ENCODE measurements around the gene EPB41L2.
"Not testable (repeated sequence)": the region's sequence is repeated elsewhere in the genome, so short reads cannot be mapped to it uniquely, and the experiment has no call there.

Gene EPB41L2

DNA sequence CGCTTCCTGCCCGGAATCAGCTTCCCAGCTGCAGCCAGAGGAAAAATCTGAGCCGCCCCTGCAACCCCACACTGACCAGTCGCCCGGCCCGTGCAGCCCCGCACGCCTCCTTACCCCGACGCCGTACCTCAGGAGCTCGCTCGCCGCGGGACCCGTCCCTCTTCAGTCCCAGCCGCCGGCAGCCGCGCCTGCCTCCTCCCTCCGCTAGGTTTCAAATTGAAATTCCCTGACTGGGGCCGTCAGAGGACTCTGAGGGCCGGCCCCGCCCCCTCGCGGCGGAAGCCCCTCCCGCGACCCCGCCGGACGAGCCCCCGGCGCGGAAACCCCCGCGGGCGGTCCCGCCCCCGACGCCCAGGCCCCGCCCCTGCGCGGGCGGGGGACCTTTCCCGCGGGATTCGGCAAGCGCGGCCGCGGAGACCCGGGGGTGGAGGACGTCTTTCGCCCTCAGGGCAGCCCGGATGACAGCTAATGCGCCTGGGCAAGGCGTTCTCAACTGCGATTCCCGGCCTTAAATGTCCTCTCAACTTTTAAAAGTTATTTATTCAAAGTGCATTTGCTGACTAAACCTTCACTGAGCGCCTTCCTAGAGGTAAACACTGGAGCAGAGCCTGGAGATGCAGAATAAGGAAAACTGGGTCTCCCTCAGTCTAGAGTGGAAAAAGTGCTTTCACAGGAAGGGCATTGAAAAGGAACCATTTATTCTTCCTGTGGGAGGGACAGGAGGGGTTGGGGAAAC lies at the start of gene EPB41L2:
Gene EPB41L2, minus strand, starts transcription at position 218 of the 736 bp plus-strand sequence. CDS start 106,760 bp downstream, outside the sequence.
- peak; percentile 86 for DNase-seq

DNA sequence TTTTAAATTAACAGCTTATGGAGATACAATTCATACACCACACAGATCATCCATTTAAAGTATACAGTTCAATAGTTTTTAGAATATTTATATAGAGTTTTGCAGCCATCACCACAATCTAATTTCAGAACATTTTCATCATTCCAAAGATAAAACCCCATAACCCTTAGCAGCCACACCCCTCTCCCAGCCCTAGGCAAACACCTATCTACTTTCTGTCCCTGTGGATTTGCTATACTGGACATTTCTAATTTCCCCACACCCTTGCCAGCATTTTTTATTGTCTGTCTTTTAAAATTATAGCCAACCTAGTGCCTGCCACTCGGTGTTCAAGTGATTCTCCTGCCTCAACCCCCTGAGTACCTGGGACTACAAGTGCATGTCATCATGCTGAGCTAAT lies 49.2 kb upstream of the EPB41L2 start:
- no peak for DNase-seq

DNA sequence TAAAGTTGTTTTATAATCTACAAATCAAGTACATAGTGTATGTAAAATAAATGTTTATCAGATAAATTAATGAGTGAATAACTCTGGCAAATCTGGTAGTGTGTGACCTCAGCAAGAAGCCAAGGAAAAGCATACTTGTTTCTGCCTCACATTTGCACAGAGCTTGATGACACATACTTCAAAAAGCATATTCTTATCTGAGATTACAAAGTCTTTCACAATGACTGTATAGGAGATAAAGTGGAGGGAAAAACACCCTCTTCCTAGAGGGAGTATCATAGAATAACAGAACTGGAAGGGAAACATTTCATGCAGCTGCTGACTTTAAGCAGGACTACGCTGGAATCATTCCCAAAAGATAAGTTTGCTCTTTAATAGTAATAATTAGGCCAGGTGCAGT lies 44.1 kb upstream of the EPB41L2 start:
- DNase-seq: no peak

DNA sequence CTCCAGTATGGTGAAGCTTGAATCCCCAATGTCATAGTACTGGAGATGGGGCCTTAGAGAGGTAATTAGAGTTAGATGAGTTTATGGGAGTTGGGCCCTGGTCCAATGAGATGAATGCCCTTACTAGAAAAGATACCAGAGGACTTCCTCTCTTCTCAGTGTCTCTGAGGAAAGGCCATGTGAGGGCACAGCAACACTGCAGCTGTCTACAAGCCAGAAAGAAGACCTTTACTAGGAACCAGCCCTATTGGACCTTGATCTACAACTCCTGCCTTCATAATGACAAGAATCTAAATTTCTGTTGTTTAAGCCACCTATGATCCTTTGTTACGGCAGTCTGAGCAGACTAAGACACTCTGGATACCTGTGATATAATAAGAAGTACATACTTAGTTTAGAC lies 40.9 kb upstream of the EPB41L2 start:
- DNase-seq: no peak

DNA sequence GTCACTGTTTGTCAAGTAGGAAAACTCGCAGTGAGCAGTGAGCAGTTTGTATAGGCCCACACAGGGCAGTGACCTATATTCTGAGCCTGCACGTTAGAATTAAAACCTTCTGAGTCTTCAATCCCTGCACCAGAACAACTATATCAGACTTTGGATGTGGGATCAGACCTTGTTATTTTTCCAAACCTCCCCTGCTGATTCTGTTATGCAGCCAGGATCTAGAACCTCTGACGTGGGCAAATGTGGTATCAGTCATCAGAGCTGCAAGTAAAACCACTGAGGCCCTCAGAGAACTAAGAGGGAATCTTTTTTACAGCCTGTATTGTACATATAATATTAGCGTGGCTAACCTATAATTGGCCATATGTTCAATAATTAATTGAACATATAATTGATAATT lies 40.3 kb upstream of the EPB41L2 start:
- DNase-seq: no peak

DNA sequence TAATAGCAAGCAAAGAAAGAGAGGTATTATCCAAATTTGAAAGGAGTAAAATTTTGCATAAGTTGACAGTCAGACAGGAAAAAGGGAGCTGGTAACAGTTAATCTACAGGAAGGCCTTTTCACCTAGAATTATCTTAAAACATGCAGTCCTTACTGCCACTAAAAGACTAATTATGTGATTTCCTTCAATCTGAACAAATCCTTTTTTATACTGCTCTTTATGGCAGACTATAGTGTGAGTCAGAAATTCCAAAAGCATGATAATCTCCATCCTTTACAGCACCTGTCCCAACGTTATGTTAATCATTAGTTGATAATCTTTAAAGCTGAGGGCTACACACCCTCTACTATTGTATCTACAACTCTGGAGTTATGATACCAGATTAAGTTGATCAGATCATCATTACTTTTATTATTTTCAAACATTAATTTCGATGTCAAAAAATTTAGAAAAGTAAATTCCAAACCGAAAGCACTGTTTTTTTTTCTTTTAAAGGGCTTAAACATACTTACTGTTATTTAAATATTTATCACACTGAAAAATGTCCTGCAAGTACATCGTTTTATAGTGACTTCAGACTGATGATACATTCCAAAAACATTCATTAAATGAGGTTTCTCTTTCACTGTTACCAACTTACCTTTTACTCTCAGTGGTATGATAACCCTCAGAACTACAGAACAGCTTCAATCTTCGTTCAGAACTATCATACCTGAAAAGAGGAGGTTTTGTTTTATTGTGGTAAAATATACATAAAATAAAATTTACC lies 39.1 kb upstream of the EPB41L2 start:
- DNase-seq: no peak

DNA sequence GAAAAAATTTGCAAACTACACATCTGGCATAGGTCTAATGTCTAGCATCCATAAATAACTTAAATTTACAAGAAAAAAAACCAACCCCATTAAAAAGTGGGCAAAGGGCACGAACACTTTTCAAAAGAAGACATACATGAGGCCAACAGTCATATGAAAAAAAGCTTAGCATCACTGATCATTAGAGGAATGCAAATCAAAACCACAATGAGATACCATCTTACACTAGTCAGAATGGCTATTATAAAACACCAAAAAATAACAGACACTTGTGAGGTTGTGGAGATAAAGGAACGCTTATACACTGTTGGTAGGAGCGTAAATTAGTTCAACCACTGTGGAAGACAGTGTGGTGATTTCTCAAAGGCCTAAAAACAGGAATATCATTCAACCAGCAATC lies 33.7 kb upstream of the EPB41L2 start:
- no peak for DNase-seq

DNA sequence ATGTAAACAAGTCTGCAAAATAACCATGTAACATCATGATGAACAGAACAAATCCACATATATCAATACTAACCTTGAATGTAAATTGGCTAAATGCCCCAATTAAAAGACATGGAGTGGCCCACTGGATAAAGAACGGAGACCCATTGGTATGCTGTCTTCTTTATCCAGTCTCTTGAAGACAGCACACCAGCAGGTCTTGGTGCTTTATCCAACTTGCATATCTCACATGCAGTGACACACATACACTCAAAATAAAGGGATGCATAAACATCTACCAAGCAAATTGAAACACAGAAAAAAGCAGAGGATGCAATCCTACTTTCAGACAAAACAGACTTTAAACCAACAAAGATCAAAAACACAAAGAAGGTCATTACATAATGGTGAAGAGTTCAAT lies 30.3 kb upstream of the EPB41L2 start:
- DNase-seq: no peak

DNA sequence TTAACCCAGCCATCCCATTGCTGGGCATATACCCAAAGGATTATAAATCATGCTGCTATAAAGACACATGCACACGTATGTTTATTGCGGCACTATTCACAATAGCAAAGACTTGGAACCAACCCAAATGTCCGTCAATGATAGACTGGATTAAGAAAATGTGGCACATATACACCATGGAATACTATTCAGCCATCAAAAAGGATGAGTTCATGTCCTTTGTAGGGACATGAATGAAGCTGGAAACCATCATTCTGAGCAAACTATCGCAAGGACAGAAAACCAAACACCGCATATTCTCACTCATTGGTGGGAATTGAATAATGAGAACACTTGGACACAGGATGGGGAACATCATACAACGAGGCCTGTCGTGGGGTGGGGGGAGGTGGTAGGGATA lies 28.9 kb upstream of the EPB41L2 start:
- not testable (repeated sequence) for DNase-seq

DNA sequence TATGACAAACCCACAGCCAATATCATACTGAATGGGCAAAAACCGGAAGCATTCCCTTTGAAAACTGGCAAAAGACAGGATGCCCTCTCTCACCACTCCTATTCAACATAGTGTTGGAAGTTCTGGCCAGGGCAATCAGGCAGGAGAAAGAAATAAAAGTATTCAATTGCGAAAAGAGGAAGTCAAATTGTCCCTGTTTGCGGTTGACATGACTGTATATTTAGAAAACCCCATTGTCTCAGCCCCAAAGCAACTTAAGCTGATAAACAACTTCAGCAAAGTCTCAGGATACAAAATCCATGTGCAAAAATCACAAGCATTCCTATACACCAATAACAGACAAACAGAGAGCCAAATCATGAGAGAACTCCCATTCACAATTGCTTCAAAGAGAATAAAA lies 27.3 kb upstream of the EPB41L2 start:
- not testable (repeated sequence) for DNase-seq

DNA sequence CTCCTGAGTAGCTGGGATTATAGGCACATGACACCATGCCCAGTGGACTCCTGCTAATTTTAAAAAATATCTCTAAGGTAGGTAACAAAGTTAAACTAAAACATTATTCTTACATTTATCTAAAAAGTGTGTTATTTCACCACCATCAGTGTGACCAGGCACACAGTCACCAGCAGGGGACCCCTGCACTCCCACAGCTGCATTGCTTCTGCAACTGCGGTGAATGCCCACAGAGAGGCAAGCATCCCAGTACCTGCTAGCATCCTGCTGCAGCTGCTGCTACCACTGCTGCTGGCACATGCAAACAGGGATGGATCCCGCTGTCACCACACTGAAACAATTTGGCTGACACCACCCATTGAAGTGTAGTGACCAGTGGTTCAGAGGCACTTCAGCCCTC lies 21.9 kb upstream of the EPB41L2 start:
- no peak for DNase-seq

DNA sequence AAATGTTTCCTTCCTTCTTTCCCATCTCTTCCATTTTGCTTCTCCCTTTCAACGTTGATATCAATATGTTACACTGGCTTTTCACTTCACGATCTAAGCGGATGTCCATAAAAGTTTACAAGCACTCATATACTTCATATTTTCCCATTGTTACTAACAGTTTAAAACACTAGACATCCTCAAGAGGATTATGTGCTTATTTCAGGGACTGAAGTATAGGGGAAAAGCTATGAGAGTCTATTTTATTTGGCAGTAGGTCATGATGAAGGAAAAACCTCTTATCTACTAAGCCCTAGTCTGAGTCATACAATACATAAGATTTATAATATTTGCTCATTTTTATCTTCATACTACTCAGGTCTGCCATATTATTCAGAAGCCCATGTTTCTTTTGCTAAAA lies 20.6 kb upstream of the EPB41L2 start:
- DNase-seq: no peak

DNA sequence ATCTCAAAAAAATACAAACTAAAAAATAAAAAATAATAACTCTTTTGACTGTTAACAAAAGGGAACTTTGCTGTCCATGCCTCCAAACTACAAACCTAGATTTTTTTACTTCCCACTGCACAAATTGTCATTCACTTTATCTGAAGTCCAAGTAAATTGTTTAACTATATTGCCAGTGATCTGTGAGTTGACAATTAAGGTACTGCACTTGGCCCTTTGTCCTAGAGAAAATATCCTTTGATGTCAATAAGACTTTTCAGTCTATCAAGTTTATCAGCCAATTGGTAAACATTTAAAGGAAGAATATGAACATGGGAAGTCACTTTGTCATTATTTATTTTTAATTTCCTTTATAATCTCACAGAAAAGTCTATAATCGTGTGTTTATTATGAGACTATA lies 19.3 kb upstream of the EPB41L2 start:
- DNase-seq: no peak

DNA sequence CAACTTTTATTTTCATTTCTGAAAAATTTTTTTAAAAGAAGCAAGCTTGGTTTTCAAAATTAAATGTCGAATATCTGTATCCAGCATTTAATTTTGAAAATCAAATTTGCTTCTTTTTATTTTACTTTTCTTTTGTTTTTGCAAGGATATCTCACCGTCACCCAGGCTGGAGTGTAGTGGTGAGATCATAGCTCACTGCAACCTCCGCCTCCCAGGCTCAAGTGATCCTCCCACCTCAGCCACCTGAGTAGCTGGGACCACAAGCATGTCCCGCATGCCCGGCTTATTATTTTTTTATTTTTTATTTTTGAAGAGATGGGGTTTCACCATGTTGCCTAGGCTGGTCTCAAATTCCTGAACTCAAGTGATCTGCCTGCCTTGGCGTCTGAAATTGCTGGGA lies 17.0 kb upstream of the EPB41L2 start:
- no peak for DNase-seq

DNA sequence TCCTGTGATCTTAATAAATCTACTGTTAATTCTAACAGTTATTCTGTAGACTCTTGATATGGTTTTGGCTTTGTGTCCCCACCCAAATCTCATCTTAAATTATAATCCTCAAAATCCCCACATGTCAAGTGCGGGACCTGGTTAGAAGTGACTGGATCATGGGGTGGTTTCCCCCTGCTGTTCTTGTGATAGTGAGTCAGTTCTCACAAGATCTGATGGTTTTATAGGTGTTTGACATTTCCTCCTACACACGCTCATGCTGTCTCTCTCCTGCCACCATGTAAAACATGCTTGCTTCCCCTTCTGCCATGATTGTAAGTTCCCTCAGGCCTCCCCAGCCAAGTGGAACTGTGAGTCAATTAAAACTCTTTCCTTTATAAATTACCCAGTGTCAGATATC lies 10.5 kb upstream of the EPB41L2 start:
- no peak for DNase-seq

DNA sequence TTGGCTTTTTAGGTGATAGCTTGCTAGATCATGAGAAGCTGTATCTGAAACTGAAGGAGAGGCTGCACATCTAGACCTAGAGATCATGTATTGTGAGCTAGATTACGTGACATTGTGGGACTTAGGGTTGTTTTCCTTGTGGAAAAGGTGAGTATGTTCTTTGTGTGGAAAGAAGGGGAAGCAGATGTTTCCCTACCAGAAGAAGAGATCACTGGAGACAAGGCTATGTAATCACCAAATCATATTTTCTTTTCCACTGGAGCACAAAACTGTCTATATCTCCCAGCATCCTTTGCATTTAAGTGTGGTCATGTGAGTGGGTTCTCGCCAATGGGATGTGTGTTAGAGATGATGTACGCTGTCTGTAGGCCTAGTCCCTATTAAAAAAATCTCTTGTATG lies 7.0 kb upstream of the EPB41L2 start:
- DNase-seq: no peak

DNA sequence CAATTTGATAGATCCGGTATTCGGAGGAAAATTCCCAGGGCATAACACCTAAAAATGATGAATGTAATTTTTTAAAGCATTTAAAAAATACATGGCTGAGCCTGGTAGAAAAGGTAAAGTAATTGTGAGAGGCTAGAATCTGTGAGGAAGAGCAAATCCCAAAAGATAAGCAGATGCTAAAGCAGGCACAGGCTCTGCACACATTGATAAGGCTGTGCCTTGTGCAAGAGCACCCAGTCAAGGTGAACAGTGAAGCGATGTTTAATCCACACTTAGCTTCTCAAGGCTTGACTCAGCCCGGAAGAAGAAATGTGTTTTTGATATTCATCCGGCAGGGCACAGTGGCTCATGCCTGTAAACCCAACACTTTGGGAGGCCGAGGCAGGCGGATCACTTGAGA lies 5.1 kb upstream of the EPB41L2 start:
- no peak for DNase-seq

DNA sequence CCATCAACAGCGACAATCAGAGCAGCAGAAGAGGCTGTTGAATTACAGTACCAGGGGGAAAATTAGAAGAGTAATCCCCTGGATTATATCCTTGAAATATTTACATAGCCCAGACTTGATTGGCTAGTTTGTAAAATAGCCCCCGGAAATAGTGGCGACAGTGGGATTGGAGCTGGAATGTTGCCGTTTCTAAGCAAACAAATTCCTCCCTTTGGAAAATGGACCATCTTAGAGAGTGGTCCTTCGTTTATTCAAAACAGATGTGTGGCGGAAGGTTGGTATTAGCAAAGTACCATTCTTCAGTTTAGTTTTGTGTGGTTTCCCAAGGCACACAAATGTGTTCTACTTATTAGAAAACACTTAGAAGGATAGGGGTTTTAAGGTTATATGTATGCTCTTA lies 4.5 kb upstream of the EPB41L2 start:
- no peak for DNase-seq

DNA sequence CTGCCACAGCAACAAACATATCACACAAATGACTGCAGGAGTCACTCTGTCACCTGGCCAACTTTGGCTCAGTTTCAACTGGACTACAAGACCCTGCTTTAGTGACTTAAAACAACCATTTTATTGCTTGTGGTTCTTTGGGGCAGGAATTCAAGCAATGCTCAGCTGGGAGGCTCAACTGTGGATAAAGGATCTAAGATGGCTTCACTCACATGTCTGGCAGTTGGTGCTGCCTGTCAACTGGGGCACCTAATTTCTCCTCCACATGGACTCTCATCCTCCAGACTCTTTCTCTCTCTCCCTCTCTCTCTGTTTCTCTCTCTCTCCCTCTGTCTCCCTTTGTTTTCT lies 2.8 kb upstream of the EPB41L2 start:
- no peak for DNase-seq

DNA sequence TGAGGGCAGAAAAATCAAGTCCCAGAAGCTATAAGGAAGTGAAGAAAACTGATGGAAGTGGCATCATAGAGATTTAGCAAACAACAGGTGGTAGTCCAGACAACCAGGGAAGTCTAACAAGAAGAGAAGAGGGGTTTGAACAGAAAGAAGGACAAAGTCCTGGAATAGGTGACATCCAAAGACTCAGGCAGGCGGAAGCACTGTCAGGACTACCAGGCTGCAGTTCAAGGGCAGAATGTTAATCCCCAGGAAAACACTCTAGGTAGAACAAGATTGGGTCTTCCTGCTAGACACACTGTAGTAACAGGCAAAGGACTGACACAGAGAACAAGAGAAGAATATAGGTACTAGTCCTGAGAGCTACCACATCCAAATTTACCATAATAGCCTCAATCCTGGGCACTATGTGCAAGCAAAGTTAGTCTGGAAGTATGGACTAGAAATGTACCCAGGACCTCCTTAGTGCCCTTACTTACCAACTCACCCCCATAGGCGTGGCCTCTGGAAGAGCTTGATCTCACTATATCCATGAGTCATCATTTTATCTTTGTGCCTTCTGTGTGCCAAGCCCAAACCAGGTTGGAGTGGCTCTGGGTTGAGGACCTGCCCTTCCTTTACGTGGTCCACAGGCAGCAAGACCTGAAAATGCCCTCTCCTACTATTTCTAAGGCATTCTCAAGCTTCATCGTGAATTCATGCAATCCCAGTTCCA lies 2.2 kb upstream of the EPB41L2 start:
- no peak for DNase-seq

DNA sequence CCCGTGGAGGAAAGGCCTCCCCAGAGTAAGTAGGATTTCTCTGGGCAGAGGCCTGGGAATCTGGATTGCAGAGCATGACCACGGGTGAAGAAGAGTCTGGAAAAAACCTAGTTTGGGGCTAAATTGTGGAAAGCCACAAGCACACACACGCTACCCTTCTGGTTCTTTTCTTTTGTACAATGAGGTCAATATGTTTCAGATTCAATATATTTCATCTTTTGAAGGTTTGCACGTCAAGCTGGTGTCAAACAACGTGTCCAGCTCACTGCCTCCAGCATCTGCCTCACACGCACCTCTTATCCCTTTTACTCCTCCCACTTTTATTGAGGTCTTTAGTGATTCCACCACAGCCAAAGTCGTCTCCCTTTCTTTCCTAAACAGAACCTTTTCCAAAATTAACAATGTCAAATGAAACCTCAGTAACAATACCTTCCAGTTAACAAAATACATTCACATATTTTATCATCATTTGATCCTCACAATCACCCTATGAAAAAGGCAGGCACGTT lies 773 bp upstream of the EPB41L2 start:
- DNase-seq: no peak

DNA sequence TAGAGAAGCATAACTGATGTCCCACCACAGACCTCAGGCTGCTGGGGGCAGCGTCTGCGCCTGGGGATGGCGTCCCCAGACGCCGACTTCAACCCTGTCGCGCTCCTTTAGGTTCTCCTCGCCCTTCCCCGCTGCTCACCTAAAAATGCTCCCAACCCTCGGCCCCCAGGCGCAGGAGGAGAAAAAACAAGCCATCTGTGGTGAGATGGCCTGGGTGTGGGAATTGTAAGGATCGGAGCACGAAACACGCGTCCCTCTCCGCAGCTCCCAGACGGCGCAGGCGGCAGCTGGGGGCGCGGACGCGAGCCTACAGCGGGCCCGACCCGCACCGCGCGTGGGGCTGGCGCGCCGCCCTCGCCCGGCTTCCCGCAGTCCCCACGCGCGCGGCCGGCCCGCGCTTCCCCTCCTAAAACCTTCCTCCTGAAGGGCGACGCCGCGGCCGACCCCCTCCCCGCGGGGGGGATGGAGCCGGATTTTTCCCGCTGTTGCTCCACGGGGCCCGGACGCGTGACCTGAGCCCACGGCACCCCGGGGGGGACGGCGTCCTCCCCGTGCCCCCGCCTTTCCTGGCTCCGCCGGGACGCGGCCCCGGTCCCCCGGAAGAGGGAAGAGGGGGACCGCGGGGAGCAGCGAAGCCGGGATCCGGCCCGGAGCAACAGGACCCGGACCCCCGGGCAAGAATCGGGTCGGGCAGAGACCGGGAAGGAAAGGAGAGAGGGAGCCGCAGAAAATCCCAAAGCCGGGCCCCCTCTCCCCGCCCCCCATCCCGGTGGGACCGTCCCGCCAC lies 611 bp downstream of the EPB41L2 start:
- no peak for DNase-seq

DNA sequence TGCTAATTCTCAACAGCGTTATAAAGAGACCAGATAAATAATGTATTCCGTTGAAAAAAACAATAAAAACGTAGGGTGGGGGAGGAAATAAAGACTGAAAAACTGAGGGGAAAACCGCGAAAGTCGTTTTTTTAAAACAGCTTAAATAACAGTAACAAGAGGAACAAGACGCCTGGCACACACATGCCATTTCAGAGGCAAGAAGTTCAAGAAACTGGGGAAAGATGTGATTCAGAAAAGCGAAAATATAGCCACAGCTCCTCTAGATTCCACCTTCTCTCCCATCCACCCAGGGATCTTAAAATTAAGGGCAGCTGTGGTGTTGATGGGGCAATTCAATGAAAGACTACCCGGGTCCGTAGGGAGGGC lies 1.3 kb downstream of the EPB41L2 start:
- no peak for DNase-seq
